Measurements from ENCODE around the gene CLK2. TPM values are rescaled to one million over a fixed set of nuclear protein-coding genes. Genes with fewer than 3 reads are reported as not detected.

The CLK2 gene
- total and polyA plus RNA-seq, 9 of the 15 experiments (the other 6 are each of a cell fraction or from before 2014, with no cell fraction given), result 13.5 to 81.4 (median 39.6) TPM

DNA sequence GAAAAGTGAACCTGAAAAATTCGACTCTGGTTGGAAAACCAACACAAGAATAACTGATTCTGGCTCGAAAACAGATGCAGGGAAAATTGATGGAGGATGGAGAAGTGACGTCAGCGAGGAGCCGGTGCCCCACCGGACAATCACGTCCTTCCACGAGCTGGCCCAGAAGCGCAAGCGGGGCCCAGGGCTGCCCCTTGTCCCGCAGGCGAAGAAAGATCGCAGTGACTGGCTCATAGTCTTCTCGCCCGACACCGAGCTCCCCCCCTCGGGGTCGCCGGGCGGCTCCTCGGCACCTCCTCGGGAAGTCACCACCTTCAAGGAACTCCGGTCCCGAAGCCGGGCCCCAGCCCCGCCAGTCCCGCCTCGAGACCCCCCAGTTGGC is 49.3 kb upstream of the CLK2 start:
- TF ChIP-seq, protein P1, sequence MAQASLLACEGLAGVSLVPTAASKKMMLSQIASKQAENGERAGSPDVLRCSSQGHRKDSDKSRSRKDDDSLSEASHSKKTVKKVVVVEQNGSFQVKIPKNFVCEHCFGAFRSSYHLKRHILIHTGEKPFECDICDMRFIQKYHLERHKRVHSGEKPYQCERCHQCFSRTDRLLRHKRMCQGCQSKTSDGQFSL (CRISPR knock-in tag; IDR thresholded peaks at IDR 0.05), result 0 out of 2 replicates have a peak, but pooled peaks have one; percentile 43
- TF ChIP-seq, protein P1 (tag; IDR thresholded peaks at IDR 0.05), result no peak
- no peak for TF ChIP-seq PRPF4 (IDR thresholded peaks at IDR 0.05; ENCODE audit: insufficient read depth, low read depth, low read length, poor library complexity, severe bottlenecking)
- TF ChIP-seq, protein P2, sequence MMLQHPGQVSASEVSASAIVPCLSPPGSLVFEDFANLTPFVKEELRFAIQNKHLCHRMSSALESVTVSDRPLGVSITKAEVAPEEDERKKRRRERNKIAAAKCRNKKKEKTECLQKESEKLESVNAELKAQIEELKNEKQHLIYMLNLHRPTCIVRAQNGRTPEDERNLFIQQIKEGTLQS (IDR thresholded peaks at IDR 0.05), result peak; percentile 54
- TF ChIP-seq, protein P2 (CRISPR knock-in tag; conservative IDR thresholded peaks at IDR 0.05), result no peak
- TF ChIP-seq, protein P3, sequence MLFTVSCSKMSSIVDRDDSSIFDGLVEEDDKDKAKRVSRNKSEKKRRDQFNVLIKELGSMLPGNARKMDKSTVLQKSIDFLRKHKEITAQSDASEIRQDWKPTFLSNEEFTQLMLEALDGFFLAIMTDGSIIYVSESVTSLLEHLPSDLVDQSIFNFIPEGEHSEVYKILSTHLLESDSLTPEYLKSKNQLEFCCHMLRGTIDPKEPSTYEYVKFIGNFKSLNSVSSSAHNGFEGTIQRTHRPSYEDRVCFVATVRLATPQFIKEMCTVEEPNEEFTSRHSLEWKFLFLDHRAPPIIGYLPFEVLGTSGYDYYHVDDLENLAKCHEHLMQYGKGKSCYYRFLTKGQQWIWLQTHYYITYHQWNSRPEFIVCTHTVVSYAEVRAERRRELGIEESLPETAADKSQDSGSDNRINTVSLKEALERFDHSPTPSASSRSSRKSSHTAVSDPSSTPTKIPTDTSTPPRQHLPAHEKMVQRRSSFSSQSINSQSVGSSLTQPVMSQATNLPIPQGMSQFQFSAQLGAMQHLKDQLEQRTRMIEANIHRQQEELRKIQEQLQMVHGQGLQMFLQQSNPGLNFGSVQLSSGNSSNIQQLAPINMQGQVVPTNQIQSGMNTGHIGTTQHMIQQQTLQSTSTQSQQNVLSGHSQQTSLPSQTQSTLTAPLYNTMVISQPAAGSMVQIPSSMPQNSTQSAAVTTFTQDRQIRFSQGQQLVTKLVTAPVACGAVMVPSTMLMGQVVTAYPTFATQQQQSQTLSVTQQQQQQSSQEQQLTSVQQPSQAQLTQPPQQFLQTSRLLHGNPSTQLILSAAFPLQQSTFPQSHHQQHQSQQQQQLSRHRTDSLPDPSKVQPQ (CRISPR knock-in tag; IDR thresholded peaks at IDR 0.05; ENCODE audit: borderline replicate concordance), result no peak
- TF ChIP-seq STAG1 (CRISPR knock-in tag; IDR thresholded peaks at IDR 0.05; ENCODE audit: borderline replicate concordance), result no peak
- TF ChIP-seq ZBTB7A (IDR thresholded peaks at IDR 0.05; ENCODE audit: borderline replicate concordance, control insufficient read depth, low read depth, low read length), result peak; percentile 49; the same call in 1 of the 2 replicates
- no peak for TF ChIP-seq MYC (IDR thresholded peaks at IDR 0.05; ENCODE audit: low read depth, low read length)
- no peak for TF ChIP-seq MYC (CRISPR knock-in tag; IDR thresholded peaks at IDR 0.05; ENCODE audit: borderline replicate concordance, low read depth)
- TF ChIP-seq CREM (IDR thresholded peaks at IDR 0.05; ENCODE audit: low read depth), result peak; percentile 48
- peak; percentile 20 for TF ChIP-seq SAP30 (IDR thresholded peaks at IDR 0.05; ENCODE audit: borderline replicate concordance, insufficient read depth, low read depth, low read length, poor library complexity, severe bottlenecking)
- peak in 1 of 4 experiments; percentile 35 for DNase-seq (ENCODE audit: extremely low read depth in 1 of 4, low spot score in 3 of 4)
- H3K4me2 ChIP-seq (ENCODE audit: insufficient read depth, low read length), result peak overlapping the region; percentile 50
- peaks cover 19% of the 10 kb centered on the region for H3K79me2 ChIP-seq (ENCODE audit: control insufficient read depth, insufficient read depth, low read length)
- BruUV-seq (replicated peaks), result no TSS peak
- peak overlapping the region; percentile 68; the same call in 1 of the 3 replicates for H3K27ac ChIP-seq (ENCODE audit: extremely low read depth, low read depth, low read length)
- ChIA-PET POLR2A (interaction anchor here (0.6 to 5.7 kb wide), 9 partner anchors 20 to 669 kb away, joined by 3 to 30 read pairs (median 4); partner anchors contain the start of genes CLK2, ENTREP3 and HCN3), CTCF (ENCODE audit: low intra/inter-chr PET ratio) (interaction anchor here (1.9 to 5.0 kb wide), 2 partner anchors 45 to 71 kb away, joined by 12 to 38 read pairs; partner anchors contain the start of gene HCN3)
- no peak for FAIRE-seq
- in situ Hi-C loops (cut with MboI), result loop anchor here (25.0 kb wide), 1 partner anchor 1415 kb away; the partner anchor contains the start of genes ISG20L2, METTL25B and MRPL24
- peak overlapping the region in 1 of 2 experiments; percentile 95; a peak in 2 of 4 replicates for H3K9ac ChIP-seq (ENCODE audit: insufficient read depth in 1 of 2, low read depth in 2 of 2, low read length in 2 of 2)
- 18% methylated on average over 21 of the region's 28 CpGs for WGBS (ENCODE audit: insufficient coverage, low coverage, missing lambda C conversion rate)
- H3K27me3 ChIP-seq (ENCODE audit: control insufficient read depth in 2 of 2, insufficient read depth in 2 of 2, low read length in 2 of 2), result no peaks in the 10 kb centered on the region
- peaks cover 4% of the 10 kb centered on the region for H3K9me1 ChIP-seq (ENCODE audit: control insufficient read depth, insufficient read depth, low read length)
- H3K4me1 ChIP-seq (replicated peaks in 1 of 2; ENCODE audit: control insufficient read depth in 2 of 2, insufficient read depth in 2 of 2, low read length in 2 of 2), result peaks cover 17 to 67% of the 10 kb centered on the region in 2 experiments; a peak in 4 of 5 replicates
- H4K20me1 ChIP-seq (replicated peaks; ENCODE audit: control insufficient read depth, insufficient read depth, low read length), result peaks cover 14% of the 10 kb centered on the region
- no peak overlapping the region; the same call in 1 of the 2 replicates for H2AFZ ChIP-seq (ENCODE audit: low read depth, low read length)
- H3K9me3 ChIP-seq (replicated peaks; ENCODE audit: control insufficient read depth, insufficient read depth, low read depth, low read length), result no peaks in the 10 kb centered on the region
- intact Hi-C loops (cut with micrococcal nuclease), result loop anchor here (2.0 to 10.0 kb wide), 2 partner anchors 14 to 272 kb away; partner anchors contain the start of gene FDPS
- H3K4me3 ChIP-seq, result peak overlapping the region; percentile 60
- ATAC-seq, result no peak
- peaks cover 53% of the 10 kb centered on the region for H3K36me3 ChIP-seq (ENCODE audit: control insufficient read depth, insufficient read depth, low read length)
